ENCODE data around the gene MCF2L.

MCF2L gene

GRCh38 chr13:112968910-112969691, at the start of gene MCF2L:
TSS of gene MCF2L (plus strand) at chr13:112969214. CDS start at chr13:112969380, 166 bp downstream.
- peak within 1 kb of the TSS; percentile 76 for H3K27ac Mint-ChIP-seq
- no peaks in the 10 kb centered on the region for H3K9me3 Mint-ChIP-seq
- H3K4me3 Mint-ChIP-seq, result peak within 1 kb of the TSS; percentile 87
- H3K4me1 Mint-ChIP-seq (ENCODE audit: low read depth), result peaks cover 25% of the 10 kb centered on the region
- no peaks in the 10 kb centered on the region for H3K27me3 Mint-ChIP-seq
- no peaks in the 10 kb centered on the region for H3K36me3 Mint-ChIP-seq (ENCODE audit: low read depth)

DNA sequence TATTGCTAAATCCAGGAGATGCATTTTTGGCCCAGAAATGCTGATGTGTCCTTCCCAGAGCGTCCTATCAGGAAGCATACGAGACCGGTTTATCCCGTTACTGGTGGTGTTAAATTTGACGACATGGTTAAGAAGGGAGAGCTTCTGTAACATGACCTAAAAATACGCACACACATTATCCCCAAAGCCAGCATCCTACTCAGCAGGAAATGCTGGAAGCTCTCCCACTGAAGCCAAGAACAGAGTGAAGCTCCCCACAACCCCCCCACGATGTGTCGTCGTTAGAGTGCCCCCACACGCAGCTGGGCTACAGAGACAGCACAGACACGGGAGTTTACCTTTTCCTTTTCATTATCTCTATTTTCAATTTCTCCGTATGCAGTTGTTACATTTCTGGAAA, 45.1 kb upstream of the MCF2L start:
- peaks cover 30% of the 10 kb centered on the region for H3K27me3 Mint-ChIP-seq
- H3K9me3 Mint-ChIP-seq, result no peaks in the 10 kb centered on the region
- no peak overlapping the region for H3K27ac Mint-ChIP-seq
- H3K4me3 Mint-ChIP-seq, result no peak overlapping the region
- H3K36me3 Mint-ChIP-seq (ENCODE audit: low read depth), result no peaks in the 10 kb centered on the region
- no peaks in the 10 kb centered on the region for H3K4me1 Mint-ChIP-seq (ENCODE audit: low read depth)

DNA sequence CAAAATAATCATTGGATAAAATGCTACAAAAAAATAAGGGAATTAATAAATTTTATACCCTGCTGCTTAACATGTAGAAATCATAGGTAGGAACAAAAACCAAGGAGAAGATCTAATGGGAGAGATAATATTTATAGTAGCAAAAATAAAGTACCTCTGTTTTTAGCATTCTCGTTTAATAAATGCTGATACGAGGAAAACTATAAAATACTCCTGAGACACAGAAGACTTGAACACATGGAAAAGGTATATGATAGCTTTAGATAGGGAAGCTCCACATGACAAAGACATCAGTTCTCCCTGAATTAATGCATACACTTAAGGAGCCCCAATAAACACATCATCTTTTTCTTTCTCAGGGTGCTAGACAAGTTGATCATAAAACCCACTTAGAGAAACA, 44.6 kb upstream of the MCF2L start:
- no peaks in the 10 kb centered on the region for H3K9me3 Mint-ChIP-seq
- no peak overlapping the region for H3K27ac Mint-ChIP-seq
- no peaks in the 10 kb centered on the region for H3K36me3 Mint-ChIP-seq (ENCODE audit: low read depth)
- peaks cover 34% of the 10 kb centered on the region for H3K27me3 Mint-ChIP-seq
- no peak overlapping the region for H3K4me3 Mint-ChIP-seq
- no peaks in the 10 kb centered on the region for H3K4me1 Mint-ChIP-seq (ENCODE audit: low read depth)

GRCh38 chr13:112926003-112926402, 43.0 kb upstream of the MCF2L start:
- Mint-ChIP-seq H3K27ac (no peak overlapping the region), H3K4me1 (ENCODE audit: low read depth) (no peaks in the 10 kb centered on the region), H3K9me3 (no peaks in the 10 kb centered on the region), H3K4me3 (no peak overlapping the region), H3K27me3 (peaks cover 43% of the 10 kb centered on the region), H3K36me3 (ENCODE audit: low read depth) (no peaks in the 10 kb centered on the region)

DNA sequence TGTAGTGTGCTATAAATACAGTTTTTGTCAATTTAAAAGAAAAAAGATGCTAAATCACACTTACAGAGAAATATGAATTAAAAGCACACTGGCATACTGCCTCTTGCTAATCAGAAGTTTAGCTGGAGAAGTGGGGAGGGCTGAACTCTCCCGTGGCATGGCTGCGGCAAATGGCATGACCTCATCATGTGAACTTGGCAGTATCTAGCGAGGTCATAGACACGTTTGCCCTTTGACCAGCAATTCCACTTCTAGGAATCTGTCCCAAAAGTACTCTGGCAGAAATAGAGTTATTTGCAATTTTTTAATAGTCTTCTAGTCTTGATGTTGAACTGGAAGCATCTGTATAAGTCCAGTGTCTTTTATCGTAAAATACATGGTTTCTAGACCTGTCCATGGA, 42.0 kb upstream of the MCF2L start:
- Mint-ChIP-seq H3K4me3 (no peak overlapping the region), H3K36me3 (ENCODE audit: low read depth) (no peaks in the 10 kb centered on the region), H3K27ac (no peak overlapping the region), H3K9me3 (no peaks in the 10 kb centered on the region), H3K27me3 (peaks cover 51% of the 10 kb centered on the region), H3K4me1 (ENCODE audit: low read depth) (no peaks in the 10 kb centered on the region)

DNA sequence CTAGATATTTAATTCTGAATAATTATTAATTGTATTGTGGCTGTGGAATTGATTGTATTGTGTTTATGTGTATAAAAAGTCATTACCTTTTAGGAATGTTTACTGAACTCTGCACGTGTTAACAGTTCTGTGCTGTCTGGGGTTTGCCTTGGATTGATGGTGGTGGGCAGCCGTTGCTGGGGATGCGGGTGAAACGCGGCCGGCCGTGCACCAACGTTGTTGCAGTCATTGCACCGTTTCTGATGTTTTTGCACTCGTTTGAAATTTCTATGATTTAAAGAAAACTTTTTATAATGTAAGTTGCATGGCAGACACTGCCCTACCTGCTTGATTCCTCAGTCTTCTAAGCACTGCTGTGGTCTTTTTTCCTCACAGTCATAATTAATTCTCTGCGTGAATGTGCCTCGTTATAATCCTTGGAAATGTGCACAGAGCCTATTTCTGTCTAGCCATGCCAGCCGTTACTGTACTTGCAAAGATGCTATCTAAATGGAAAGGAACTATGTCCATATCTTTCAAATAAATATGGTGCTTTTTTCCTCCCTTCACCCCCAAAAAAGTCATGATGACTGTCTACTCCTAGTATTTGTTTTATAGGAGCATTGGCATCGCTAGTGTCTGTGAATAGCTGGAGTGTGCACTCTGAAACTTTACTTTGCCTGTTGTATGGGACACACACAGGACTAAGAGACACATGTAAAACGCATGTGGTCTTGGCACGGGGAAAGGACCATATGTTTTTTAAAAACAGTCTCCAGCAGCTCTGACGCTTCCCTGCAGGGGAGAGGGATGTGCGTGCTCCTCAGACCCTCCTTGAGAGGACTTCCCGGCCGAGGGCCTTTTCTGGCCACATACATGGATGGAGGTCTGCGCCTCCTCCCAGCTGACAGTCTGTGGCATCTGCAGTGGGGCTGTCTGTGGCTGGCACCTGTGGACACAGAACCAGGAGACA, 40.7 kb upstream of the MCF2L start:
- H3K4me3 Mint-ChIP-seq, result no peak overlapping the region
- H3K27me3 Mint-ChIP-seq, result peaks cover 54% of the 10 kb centered on the region
- H3K9me3 Mint-ChIP-seq, result no peaks in the 10 kb centered on the region
- H3K36me3 Mint-ChIP-seq (ENCODE audit: low read depth), result no peaks in the 10 kb centered on the region
- H3K4me1 Mint-ChIP-seq (ENCODE audit: low read depth), result no peaks in the 10 kb centered on the region
- no peak overlapping the region for H3K27ac Mint-ChIP-seq

- H3K27me3 Mint-ChIP-seq, result peaks cover 47% of the 10 kb centered on the region
Measured at GRCh38 chr13:112928972-112929782, 39.8 kb upstream of the MCF2L start.

DNA sequence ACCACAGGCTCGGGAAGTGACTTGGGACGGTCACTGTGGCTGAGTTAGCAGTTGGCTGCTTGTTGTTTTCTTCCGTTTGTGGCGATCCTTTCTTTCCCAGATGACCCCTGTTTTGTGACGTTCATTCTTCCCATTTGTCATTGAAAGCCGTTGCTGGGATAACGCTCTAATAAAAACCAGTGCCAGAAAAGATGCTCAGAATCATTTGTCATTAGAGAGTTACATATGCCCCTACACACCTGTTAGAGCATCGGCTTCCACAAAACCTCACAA, 39.3 kb upstream of the MCF2L start:
- no peaks in the 10 kb centered on the region for H3K4me1 Mint-ChIP-seq (ENCODE audit: low read depth)
- no peaks in the 10 kb centered on the region for H3K36me3 Mint-ChIP-seq (ENCODE audit: low read depth)
- H3K4me3 Mint-ChIP-seq, result no peak overlapping the region
- H3K9me3 Mint-ChIP-seq, result no peaks in the 10 kb centered on the region
- no peak overlapping the region for H3K27ac Mint-ChIP-seq
- H3K27me3 Mint-ChIP-seq, result peaks cover 46% of the 10 kb centered on the region

More at GRCh38 chr13:112928972-112929782, 39.8 kb upstream of the MCF2L start:
- no peak overlapping the region for H3K27ac Mint-ChIP-seq
- H3K36me3 Mint-ChIP-seq (ENCODE audit: low read depth), result no peaks in the 10 kb centered on the region
- H3K9me3 Mint-ChIP-seq, result no peaks in the 10 kb centered on the region
- H3K4me3 Mint-ChIP-seq, result no peak overlapping the region
- H3K4me1 Mint-ChIP-seq (ENCODE audit: low read depth), result no peaks in the 10 kb centered on the region

GRCh38 chr13:112930192-112930591, 38.8 kb upstream of the MCF2L start:
- Mint-ChIP-seq H3K27me3 (peaks cover 46% of the 10 kb centered on the region), H3K36me3 (ENCODE audit: low read depth) (no peaks in the 10 kb centered on the region)

GRCh38 chr13:112931028-112931934, 37.7 kb upstream of the MCF2L start:
- Mint-ChIP-seq H3K27ac (no peak overlapping the region), H3K36me3 (ENCODE audit: low read depth) (no peaks in the 10 kb centered on the region), H3K4me3 (no peak overlapping the region), H3K9me3 (no peaks in the 10 kb centered on the region), H3K27me3 (peaks cover 50% of the 10 kb centered on the region), H3K4me1 (ENCODE audit: low read depth) (no peaks in the 10 kb centered on the region)

More at GRCh38 chr13:112930192-112930591, 38.8 kb upstream of the MCF2L start:
- H3K9me3 Mint-ChIP-seq, result no peaks in the 10 kb centered on the region
- H3K4me3 Mint-ChIP-seq, result no peak overlapping the region
- H3K4me1 Mint-ChIP-seq (ENCODE audit: low read depth), result no peaks in the 10 kb centered on the region
- H3K27ac Mint-ChIP-seq, result no peak overlapping the region

DNA sequence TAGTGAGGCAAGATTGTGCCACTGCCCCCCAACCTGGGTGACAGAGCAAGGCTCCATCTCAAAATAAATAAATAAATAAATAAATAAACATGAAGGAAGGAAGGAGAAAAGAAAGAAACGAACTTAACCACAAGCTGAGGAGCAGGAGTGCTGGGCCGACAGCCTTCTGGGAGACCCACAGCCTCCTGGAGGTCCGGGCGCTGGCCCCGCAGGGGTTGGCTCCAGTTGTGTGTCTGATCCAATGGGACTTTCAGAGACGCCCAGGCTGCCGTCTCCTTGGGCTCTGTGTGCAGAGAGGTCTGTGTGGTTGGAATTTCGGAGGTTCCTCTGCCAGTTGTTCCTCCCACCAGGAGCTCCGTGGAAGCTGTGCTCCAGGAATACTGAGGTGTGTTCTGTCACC, 36.0 kb upstream of the MCF2L start:
- no peaks in the 10 kb centered on the region for H3K4me1 Mint-ChIP-seq (ENCODE audit: low read depth)
- H3K36me3 Mint-ChIP-seq (ENCODE audit: low read depth), result no peaks in the 10 kb centered on the region
- no peak overlapping the region for H3K4me3 Mint-ChIP-seq
- no peak overlapping the region for H3K27ac Mint-ChIP-seq
- H3K9me3 Mint-ChIP-seq, result no peaks in the 10 kb centered on the region
- peaks cover 40% of the 10 kb centered on the region for H3K27me3 Mint-ChIP-seq

DNA sequence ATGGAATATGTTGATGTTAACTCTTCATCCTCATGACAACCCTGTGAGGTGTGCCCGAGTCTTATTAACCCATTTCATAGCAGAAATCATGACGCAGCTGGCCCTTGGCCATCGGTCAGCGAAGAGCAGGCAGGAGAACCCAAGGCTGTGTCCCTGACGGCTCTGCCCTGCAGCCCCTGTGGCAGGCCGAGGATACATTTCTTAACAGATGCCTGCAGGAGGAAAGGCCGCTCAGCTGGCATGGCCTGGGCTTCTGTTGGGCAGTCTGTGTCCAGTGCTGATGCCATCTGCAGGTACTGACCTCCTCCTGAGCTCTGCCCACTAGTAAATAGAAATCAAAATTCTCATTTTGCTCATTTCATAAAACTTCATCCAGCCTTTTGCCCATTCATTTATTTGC, 35.4 kb upstream of the MCF2L start:
- Mint-ChIP-seq H3K27me3 (peaks cover 33% of the 10 kb centered on the region), H3K27ac (no peak overlapping the region), H3K4me3 (no peak overlapping the region), H3K4me1 (ENCODE audit: low read depth) (no peaks in the 10 kb centered on the region), H3K36me3 (ENCODE audit: low read depth) (no peaks in the 10 kb centered on the region), H3K9me3 (no peaks in the 10 kb centered on the region)

- H3K4me3 Mint-ChIP-seq, result no peak overlapping the region
Measured at GRCh38 chr13:112934078-112934477, 34.9 kb upstream of the MCF2L start.

DNA sequence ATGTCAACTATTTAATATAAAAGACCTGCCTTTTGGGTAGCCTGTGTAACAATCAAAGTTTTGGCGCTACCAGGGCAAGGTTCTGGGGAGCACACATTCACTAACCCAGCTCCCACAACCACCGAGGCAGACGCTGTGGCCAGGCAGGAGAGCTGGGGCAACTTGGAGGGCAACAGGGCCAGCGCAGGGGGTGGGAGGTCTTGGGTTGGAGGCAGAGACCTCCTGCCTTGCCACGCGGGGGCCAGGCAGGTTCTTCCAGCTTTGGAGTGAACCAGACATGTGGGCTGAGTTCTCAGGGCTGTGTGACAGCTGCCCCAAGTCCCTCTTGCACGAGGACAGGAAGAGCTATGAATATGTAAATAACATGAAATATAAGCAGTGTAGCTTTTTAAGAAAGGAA, 30.3 kb upstream of the MCF2L start:
- Mint-ChIP-seq H3K27me3 (peaks cover 8% of the 10 kb centered on the region), H3K9me3 (no peaks in the 10 kb centered on the region), H3K36me3 (ENCODE audit: low read depth) (no peaks in the 10 kb centered on the region), H3K4me1 (ENCODE audit: low read depth) (peaks cover 10% of the 10 kb centered on the region), H3K27ac (no peak overlapping the region), H3K4me3 (no peak overlapping the region)

More at GRCh38 chr13:112934078-112934477, 34.9 kb upstream of the MCF2L start:
- Mint-ChIP-seq H3K4me1 (ENCODE audit: low read depth) (no peaks in the 10 kb centered on the region), H3K9me3 (no peaks in the 10 kb centered on the region), H3K27me3 (peaks cover 29% of the 10 kb centered on the region), H3K27ac (no peak overlapping the region), H3K36me3 (ENCODE audit: low read depth) (no peaks in the 10 kb centered on the region)

Measured in stimulated activated naive CD8-positive, alpha-beta T cell treated with anti-CD3 and anti-CD28 coated beads, Interleukin-15, Interleukin-2, amounts not matched to agents 100 ng/mL and 50 ng/mL, for 24 hours (primary cell).